Kidney capillary endothelial cell (primary cell): ENCODE measurements around the gene STAT5B.

ENCODE experiments used
- DNase-seq: peaks from one replicate; pipeline ENCODE4 v3.0.0-alpha.2; 2018; ENCODE audit warnings: low spot score

The STAT5B gene

GRCh38 chr17:42284566-42284965 is 8.4 kb upstream of the STAT5B start:
- DNase-seq: no peak

GRCh38 chr17:42284024-42284369 is 7.8 kb upstream of the STAT5B start:
- DNase-seq: no peak

- DNase-seq: no peak
Measured at GRCh38 chr17:42283241-42284023, 7.2 kb upstream of the STAT5B start.

- no peak for DNase-seq
Measured at GRCh38 chr17:42282478-42283080, 6.4 kb upstream of the STAT5B start.

GRCh38 chr17:42281571-42282096 is 5.4 kb upstream of the STAT5B start:
- no peak for DNase-seq

- DNase-seq: no peak
Measured at GRCh38 chr17:42279776-42280630, 3.8 kb upstream of the STAT5B start.

- no peak for DNase-seq
Measured at GRCh38 chr17:42277342-42277712, 1.1 kb upstream of the STAT5B start.

GRCh38 chr17:42276609-42277341 is 584 bp upstream of the STAT5B start:
- peak; percentile 69 for DNase-seq

GRCh38 chr17:42275527-42276358 is 448 bp downstream of the STAT5B start:
- DNase-seq: peak; percentile 26

GRCh38 chr17:42274812-42275526 is 1.2 kb downstream of the STAT5B start:
- no peak for DNase-seq

GRCh38 chr17:42274253-42274542 is 2.0 kb downstream of the STAT5B start:
- no peak for DNase-seq

GRCh38 chr17:42273474-42274252 is 2.5 kb downstream of the STAT5B start:
- DNase-seq: no peak

GRCh38 chr17:42272162-42272907 is 3.9 kb downstream of the STAT5B start:
- DNase-seq: no peak

- DNase-seq: no peak
Measured at GRCh38 chr17:42271779-42272035, 4.5 kb downstream of the STAT5B start.

- no peak for DNase-seq
Measured at GRCh38 chr17:42271006-42271778, 5.0 kb downstream of the STAT5B start.

GRCh38 chr17:42270596-42270995 is 5.6 kb downstream of the STAT5B start:
- no peak for DNase-seq

- DNase-seq: no peak
Measured at GRCh38 chr17:42270170-42270535, 6.0 kb downstream of the STAT5B start.

- DNase-seq: no peak
Measured at GRCh38 chr17:42268236-42268635, 8.0 kb downstream of the STAT5B start.
